ENCODE measurements around the gene CCDC60. TPM values are rescaled to one million over a fixed set of nuclear protein-coding genes. Genes with fewer than 3 reads are reported as not detected.

The CCDC60 gene
- polyA plus RNA-seq, 3 donors, result not detected

- H3K27me3 Mint-ChIP-seq (ENCODE audit: low read depth in 3 of 3), result peaks cover 0 to 2% (median 1%) of the 10 kb centered on the region in 3 donors
- H3K27ac Mint-ChIP-seq, result no peak overlapping the region
- intact Hi-C loops (cut with micrococcal nuclease), result no loop called here
- Histone ChIP-seq H3K4me2 (replicated peaks; ENCODE audit: extremely low read depth, low read length, poor library complexity, severe bottlenecking) (no peak overlapping the region), H3K9ac (ENCODE audit: insufficient read depth, low read length, poor library complexity, severe bottlenecking) (no peak overlapping the region), H3K27ac (ENCODE audit: low read depth in 1 of 2, low read length in 2 of 2) (no peak overlapping the region), H3K79me2 (ENCODE audit: insufficient read depth, low read length) (no peaks in the 10 kb centered on the region), H4K20me1 (ENCODE audit: insufficient read depth, low read length) (no peaks in the 10 kb centered on the region), H3K36me3 (replicated peaks in 1 of 2; ENCODE audit: control insufficient read depth in 1 of 2, insufficient read depth in 2 of 2, low read length in 2 of 2) (no peaks in the 10 kb centered on the region), H3K27me3 (ENCODE audit: control insufficient read depth in 2 of 2, insufficient read depth in 2 of 2, low read length in 2 of 2) (no peaks in the 10 kb centered on the region), H3K4me3 (replicated peaks in 1 of 3; ENCODE audit: low read depth in 2 of 3, low read length in 3 of 3) (no peak overlapping the region), H3K9me3 (replicated peaks in 1 of 2; ENCODE audit: control insufficient read depth in 1 of 2, insufficient read depth in 1 of 2, low read length in 2 of 2) (peaks cover 0 to 9% of the 10 kb centered on the region in 2 donors), H2AFZ (ENCODE audit: insufficient read depth, low read depth, low read length, poor library complexity, severe bottlenecking) (no peak overlapping the region), H3K4me1 (ENCODE audit: control insufficient read depth in 1 of 2, insufficient read depth in 2 of 2, low read length in 2 of 2) (no peaks in the 10 kb centered on the region)
- H3K9me3 Mint-ChIP-seq, result peaks cover 0 to 6% (median 2%) of the 10 kb centered on the region in 7 donors
- DNase-seq, result no peak
- no peaks in the 10 kb centered on the region for H3K4me1 Mint-ChIP-seq
- WGBS (ENCODE audit: insufficient coverage), result 78% methylated on average over 5 of the region's 8 CpGs
- TF ChIP-seq, protein P1, sequence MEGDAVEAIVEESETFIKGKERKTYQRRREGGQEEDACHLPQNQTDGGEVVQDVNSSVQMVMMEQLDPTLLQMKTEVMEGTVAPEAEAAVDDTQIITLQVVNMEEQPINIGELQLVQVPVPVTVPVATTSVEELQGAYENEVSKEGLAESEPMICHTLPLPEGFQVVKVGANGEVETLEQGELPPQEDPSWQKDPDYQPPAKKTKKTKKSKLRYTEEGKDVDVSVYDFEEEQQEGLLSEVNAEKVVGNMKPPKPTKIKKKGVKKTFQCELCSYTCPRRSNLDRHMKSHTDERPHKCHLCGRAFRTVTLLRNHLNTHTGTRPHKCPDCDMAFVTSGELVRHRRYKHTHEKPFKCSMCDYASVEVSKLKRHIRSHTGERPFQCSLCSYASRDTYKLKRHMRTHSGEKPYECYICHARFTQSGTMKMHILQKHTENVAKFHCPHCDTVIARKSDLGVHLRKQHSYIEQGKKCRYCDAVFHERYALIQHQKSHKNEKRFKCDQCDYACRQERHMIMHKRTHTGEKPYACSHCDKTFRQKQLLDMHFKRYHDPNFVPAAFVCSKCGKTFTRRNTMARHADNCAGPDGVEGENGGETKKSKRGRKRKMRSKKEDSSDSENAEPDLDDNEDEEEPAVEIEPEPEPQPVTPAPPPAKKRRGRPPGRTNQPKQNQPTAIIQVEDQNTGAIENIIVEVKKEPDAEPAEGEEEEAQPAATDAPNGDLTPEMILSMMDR (IDR thresholded peaks at IDR 0.05), result no peak
- H3K4me3 Mint-ChIP-seq, result no peak overlapping the region
- no peaks in the 10 kb centered on the region for H3K36me3 Mint-ChIP-seq
Observed at GRCh38 chr12:119463211-119463926, 128.8 kb downstream of the CCDC60 start.

DNA sequence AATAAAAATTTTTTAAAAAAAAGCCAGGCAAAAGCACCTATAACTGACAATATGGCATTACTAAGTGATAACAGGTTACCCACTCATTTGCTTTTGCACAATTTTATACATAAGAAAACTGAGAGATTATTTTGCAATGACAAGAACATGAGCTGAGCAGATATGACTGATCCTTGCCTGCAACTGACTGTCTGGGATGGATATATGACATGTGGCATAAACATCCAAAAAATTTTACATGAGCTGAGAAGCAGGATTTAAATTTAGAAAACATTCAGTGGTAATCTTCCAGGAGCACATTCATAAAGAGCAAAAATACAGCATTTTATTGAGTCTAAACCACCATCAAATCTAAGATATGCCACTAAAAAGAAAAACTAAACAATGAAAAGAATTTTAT, 133.8 kb downstream of the CCDC60 start:
- Mint-ChIP-seq H3K4me3 (no peak overlapping the region), H3K9me3 (peaks cover 0 to 3% (median 0%) of the 10 kb centered on the region in 7 donors), H3K27me3 (ENCODE audit: low read depth in 3 of 3) (peaks cover 0 to 4% (median 4%) of the 10 kb centered on the region in 3 donors), H3K4me1 (no peaks in the 10 kb centered on the region), H3K36me3 (no peaks in the 10 kb centered on the region), H3K27ac (no peak overlapping the region)
- Histone ChIP-seq H3K9me3 (replicated peaks in 1 of 2; ENCODE audit: control insufficient read depth in 1 of 2, insufficient read depth in 1 of 2, low read length in 2 of 2) (no peaks in the 10 kb centered on the region), H3K4me2 (replicated peaks; ENCODE audit: extremely low read depth, low read length, poor library complexity, severe bottlenecking) (no peak overlapping the region), H3K4me1 (ENCODE audit: control insufficient read depth in 1 of 2, insufficient read depth in 2 of 2, low read length in 2 of 2) (no peaks in the 10 kb centered on the region), H4K20me1 (ENCODE audit: insufficient read depth, low read length) (no peaks in the 10 kb centered on the region), H3K36me3 (replicated peaks in 1 of 2; ENCODE audit: control insufficient read depth in 1 of 2, insufficient read depth in 2 of 2, low read length in 2 of 2) (no peaks in the 10 kb centered on the region), H3K4me3 (replicated peaks in 1 of 3; ENCODE audit: low read depth in 2 of 3, low read length in 3 of 3) (no peak overlapping the region), H3K79me2 (ENCODE audit: insufficient read depth, low read length) (no peaks in the 10 kb centered on the region), H3K9ac (ENCODE audit: insufficient read depth, low read length, poor library complexity, severe bottlenecking) (no peak overlapping the region), H3K27ac (ENCODE audit: low read depth in 1 of 2, low read length in 2 of 2) (no peak overlapping the region), H3K27me3 (ENCODE audit: control insufficient read depth in 2 of 2, insufficient read depth in 2 of 2, low read length in 2 of 2) (no peaks in the 10 kb centered on the region), H2AFZ (ENCODE audit: insufficient read depth, low read depth, low read length, poor library complexity, severe bottlenecking) (no peak overlapping the region)
- TF ChIP-seq, protein P1 (IDR thresholded peaks at IDR 0.05), result no peak
- DNase-seq, result no peak
- intact Hi-C loops (cut with micrococcal nuclease), result no loop called here

All from CD14-positive monocyte (primary cell).